Measurements from ENCODE around the gene FREY1.

FREY1 gene, protein sequence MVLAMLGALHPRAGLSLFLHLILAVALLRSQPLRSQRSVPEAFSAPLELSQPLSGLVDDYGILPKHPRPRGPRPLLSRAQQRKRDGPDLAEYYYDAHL
- 0.36 to 1.0 (median 0.86) reads per million in 4 donors for total RNA-seq

DNA sequence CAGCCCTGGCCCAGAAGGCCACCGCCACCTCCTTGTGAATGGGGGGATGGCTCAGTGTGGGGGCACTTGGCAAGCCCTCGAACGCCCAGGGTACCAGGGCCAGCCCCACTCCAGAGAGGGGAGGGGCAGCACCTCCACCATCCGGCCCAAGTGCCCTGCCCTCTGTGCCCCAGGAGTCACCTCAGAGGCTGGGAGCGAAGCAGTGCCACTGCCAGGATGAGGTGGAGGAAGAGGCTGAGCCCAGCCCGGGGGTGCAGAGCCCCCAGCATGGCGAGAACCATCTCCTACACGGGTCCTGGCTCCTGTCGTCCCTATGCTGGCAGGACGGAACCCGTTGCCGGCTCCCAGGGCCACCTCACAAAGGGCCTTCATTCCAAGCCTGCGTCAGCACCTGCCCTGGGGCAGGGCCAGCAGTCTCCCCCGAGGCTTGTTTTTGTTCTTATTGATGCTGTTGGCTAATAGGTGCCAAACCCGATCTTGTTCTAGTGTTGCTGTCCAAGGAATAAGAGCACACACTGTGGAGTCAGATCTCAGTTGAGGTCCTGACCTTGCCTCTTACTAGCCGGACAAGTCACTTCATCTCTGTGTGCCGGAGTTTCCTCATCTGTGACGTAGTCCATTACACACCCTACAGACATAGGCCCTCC, at the start of gene FREY1:
FREY1 (minus strand) TSS at position 307 of the 647 bp plus-strand sequence; CDS start at position 281, 26 bp downstream.
- no peak for DNase-seq

DNA sequence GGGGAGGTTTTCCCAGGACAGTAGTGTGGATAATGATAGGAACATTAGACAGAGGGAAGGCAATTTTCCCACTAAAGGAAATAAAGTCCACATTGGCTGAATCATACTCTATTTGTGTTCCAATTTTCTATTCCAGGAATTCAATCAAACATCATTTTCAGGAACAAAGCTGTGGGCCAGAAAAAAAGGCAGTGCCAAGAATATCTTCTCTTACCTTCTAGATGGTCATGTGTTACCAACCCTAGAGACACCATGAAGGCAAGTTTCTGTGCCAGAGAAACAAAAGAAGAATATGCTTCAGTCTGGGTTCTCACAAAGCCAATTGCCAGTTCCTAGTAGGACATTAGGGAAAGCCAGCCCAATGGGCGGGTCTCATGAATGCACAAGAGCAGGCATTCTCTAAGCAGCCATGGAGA, 42.9 kb upstream of the FREY1 start:
- DNase-seq: no peak

DNA sequence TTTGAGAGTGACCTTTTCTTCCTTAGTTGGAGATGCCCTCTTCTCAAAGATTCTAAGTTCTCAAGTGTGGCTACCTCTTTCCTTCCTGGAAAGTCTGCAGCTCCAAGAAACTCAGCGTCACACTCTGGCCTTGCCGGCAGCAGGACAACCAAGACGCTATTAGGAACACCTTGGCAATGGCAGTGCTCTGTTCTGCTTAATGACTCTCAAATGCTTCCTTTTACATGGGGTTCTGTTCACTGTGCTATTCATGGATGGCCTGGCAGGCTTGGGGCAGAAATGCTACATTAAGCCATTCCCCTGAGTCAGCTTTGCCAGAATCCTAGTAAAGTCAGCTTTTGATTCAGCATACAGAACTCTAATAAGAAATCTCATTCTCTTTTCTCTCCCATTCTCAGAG, 41.3 kb upstream of the FREY1 start:
- DNase-seq: no peak

DNA sequence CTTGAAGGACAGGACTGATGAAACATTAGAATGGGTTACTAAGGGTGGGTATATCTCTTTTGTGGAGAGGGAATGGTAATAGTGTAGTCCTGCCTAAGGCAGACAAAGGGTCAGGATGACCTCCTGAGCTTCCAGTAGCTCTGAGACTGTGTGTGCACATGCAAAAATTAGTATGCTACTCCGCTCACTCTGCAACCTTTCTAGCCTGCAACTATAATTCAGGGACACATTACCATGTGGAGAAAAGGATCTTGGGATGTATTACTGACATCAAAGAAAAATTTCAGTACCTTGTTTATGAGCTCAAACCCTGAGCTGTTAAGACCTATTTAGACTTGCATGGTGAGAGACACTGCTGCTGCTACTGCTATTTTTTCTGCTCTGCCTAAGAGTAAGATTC, 40.8 kb upstream of the FREY1 start:
- no peak for DNase-seq

DNA sequence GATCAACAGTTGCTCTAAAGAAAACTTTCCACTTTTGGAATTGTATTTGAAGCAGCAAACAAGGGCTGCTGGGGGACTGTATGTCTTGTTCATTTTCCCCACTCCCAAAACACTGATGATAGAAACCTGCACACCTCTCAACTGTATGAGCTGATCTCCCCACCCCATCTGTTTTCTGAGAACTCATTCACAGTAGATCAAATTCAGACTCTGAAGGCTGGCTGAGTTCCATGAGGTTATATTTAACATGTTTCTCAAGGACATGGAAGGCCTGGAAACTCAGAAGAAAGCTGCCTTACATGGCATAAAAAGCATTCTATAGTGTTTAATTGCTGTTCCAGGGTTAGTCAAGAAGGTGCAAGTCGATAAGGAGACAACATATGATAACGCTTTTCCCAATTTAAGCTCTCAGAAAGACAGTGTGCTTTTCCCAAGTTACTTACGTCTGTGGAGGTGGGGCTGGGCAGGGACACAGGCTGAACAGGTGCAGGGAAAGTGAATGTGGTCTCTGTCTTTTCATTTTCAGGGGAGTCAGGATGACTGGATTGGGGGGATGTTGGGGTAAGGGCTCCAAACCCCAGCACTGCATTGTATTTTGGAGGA, 38.4 kb upstream of the FREY1 start:
- DNase-seq: no peak

DNA sequence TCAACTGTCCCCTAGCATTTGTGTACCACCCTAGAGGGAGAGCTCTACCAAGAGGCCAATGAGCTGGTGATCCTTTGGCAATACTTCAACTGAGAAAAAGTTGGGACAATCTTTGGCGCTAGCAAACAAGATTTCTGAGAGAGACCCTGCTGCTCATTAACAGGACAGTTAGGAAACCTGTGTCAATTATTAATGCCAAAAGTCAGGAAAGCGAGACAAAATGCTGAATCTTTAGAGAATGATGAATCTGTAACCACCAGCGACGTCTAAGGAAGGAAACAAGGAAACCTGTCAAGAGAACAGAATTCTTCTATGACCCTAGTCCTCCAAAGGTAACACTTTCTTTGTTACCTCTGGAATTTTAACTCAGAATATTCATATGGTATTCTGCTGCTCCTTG, 35.3 kb upstream of the FREY1 start:
- DNase-seq: no peak

DNA sequence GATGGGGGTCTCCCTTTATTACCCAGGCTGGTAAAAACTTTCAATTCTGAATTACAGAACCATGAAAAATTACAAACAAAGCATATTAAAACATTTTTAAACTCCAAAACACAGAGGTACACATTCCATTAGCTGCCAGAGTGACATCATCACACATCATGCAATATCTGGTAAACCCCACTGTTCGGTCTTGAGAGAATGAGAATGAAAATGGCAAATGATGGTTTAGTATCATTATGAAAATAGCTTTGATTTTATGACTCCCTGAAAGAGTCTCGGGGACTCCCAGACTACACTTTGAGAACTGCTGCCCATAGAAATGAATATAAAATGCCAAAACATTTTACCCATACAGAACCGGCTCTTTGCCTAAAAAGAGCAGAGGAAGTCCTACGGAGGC, 34.2 kb upstream of the FREY1 start:
- DNase-seq: no peak

DNA sequence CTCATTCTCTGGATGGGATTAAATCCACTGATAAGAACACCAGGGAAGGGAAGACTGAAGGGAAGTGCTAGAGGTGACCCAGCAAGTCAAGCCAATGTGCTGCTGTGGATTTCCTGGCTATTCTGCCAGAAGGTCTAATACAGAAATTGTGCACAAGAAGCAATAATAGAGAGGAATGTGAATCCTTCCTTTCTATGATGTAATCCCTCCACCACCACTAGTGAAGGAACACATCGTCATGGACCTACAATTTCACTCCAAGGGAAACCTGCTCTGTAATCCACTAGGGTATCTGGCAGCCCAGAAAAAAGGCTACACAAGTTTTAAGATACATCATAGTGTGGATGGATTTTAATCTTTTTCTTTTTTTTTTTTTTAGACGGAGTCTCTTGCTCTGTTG, 32.8 kb upstream of the FREY1 start:
- no peak for DNase-seq

DNA sequence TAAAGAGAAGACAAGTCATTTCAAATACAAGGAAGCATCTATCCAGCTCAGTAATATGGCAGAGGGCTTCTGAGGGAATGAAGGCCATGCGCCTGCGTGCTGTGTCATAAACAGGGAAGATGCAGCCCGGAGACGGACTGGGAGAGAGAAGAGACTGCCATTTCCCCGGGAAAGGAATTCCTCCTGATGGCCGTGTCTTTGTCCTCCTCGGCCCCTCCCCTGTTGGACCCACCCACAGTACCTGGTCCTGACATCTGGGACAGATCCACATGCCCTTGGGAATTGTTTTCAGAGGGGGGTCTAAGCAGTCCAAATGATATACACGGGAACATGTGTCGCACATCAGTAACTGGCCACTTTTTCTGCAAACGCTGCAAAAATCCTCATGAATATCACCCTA, 30.8 kb upstream of the FREY1 start:
- no peak for DNase-seq

DNA sequence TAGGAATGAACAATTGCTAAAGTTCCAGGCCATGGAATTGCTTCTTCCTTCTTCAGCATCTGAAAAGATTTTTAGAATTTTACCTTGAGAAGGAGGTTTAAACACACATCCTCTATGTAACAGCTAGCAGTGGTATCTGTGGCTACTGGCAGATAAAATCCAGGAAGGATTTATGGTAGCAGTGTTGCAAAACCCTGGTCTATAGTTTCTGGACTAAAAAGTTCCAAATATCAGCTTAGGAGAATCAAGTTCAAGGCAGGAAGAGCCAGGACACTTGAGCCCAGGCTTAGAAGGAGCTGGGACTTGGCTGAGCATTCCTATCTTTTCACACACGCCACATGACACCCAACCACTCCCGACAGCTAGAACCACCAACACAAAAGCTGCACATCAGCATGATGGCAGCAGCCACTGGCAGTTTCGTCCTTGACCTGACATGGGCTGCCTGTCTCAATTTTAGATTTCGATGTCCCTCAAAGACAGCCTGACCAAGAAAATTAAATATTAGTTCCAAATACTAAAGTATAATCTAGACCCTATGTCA, 29.5 kb upstream of the FREY1 start:
- DNase-seq: no peak

DNA sequence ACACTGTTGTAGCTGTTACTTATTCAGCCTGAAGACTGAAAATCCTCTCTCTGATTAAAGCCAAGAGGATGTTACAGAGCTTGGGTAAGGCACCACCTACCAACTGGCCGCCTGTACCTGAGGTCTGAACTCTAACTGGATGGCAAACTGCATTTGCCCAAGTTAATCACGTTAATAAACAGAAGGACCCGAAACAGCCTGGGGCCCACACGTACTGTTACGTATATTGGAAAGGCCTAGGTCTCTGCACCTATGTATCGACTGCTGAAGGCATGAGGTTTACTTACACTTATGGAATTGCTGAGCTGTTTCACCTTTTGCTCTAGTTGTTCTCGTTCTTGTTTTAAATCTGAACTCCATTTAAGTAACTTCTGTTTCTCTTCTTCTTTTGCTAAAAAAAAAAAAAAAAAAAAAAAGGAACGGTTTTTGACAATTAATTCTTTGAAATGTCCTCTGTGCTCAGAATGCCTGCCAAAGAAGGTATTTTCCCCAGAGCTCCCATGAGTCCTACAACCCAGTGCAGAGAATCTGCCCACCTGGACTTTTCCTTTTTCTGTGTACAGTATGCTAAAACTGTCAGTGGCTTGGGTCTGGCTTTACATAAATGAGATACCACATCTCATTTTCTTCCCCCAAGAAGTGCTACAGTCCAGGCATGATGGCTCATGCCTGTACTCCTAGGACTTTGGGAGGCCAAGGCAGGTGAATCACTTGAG, 28.4 kb upstream of the FREY1 start:
- DNase-seq: no peak

DNA sequence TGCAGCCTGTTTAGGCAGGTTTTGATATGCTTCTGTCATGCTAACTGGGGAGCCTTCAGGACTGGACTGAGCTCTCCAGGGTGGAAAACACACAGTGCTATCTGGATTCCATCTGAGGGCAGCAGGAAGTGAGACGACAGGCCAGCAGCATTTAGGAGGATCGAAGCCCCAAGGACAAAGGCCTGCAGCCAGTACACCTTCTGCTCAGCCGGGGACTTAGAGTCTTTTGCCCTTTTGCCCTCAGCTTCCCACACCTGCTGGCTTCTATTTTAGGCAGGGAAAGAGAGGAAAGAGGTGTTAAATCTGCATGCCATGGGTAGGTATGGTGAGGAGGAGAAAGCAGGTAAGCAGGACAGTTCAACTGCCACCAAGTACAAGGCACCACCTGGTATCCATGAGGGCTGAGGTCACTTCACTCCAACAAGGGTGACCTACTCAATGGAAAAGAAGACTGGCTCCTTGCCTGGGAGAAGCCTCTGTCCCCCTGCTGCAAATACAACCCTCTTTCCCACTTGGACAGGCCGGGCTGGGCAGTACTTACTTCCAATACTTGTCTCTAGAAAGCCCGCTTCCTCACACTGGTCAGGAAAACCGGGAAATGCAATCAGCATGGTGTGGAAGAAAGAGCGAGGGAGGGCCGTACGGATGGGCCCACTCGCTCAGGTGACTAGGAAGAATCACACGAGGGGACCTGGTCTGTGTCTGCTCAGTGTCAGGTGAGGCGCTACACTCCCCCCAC, 27.7 kb upstream of the FREY1 start:
- DNase-seq: no peak

DNA sequence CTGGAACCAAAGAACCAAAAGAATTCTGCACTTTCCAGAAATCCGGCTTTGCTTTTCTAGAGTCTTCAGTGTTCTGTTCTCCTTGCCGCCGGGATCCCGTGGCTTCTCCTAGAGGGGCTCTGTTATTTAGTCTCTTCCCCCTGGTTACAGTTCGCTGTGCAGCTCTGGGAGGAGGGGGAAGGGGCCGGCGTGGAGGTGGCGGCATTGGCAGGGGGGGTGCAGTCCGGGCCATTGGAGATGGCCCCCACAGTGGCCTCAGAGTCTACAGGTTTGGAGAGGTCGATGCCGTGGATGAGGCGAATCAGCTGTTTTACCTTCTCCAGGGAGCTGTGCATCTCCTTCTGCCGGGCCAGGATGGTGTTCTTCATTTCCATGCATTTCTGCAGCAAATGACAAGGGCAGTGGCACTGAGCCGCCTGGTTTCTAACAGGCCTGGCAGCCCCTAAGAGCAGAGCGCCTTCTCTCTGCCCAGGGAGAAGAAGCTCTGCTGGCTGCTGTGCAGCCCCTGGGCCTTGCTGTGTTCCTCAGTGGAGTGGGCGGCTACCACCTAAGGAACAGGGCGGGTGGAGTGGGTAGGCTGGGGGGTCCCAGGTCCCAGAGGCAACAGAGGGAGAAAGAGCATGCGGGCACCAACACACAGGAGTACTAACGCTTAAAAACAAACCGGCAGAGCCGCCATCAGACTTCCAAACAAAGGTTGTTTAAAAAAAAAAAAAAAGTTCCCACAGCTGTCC, 26.9 kb upstream of the FREY1 start:
- DNase-seq: no peak

DNA sequence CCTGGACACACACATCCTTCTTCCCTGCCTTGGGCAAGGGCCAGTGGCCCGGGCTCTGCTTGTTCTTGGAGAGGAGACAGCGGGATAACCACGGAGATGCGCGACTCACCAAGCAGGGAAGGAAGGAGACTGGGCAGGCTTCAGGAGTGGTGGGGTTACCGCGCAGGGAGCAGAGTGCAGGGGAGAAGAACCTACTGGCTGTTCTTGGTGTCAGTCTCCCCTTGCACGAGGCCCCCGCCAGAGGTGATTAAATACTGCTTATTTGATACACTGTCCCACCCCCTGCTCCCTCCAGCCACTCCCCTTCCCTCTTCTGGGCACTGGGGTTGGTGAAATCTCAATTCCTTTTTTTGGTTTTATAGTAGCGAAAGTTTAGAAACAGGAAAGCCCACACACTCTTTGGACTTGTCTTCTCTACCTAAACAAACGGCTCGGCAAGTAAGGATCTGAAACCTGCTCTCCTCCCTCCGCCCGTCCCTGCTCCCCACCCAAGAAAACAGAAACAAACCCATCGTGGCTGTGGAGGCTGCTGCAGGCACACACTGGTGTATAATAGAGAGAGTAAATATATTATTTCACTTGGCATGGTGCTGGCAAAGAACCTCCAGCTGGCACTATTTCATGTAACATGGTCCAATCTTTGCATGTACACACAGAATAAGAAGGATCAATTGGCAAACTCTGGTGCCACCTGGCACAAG, 26.2 kb upstream of the FREY1 start:
- no peak for DNase-seq

DNA sequence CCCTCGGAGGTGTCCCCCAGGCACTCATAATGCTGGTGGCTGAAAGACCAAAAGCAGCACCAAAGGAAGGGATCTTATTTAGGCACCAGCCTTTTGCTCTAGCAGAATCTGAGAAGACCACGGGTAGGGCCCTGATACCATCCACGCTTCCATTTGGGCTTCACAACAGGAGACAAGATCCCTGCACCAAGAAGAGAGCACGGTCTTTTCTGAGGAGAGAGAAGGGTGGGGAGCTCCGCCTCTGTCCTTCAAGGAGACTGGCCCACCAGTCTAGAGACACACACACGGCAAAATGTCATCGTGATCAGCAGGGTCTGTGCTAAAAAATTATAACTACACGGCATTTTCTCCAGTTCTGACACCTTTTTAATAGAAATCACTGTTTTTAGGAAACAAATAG, 25.1 kb upstream of the FREY1 start:
- no peak for DNase-seq

DNA sequence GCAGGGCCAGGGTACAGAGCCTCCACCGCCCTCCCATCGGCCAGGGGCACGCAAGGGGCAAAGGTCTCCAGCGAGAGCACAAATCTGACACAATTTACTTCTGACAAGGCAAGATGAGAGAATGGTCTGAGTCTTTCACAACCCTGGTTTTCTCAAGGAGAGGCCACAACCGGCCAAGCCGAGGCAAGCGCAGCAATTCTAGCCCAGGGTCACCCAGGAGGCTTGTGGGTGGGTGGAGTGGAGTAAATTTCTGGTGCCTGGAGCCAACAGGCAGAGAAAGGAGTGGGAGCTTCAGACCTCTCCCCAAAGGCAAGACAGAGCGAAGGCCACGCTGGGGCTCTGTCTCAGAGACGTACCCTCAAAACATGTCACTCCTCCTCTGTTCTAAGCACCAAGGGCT, 24.7 kb upstream of the FREY1 start:
- DNase-seq: no peak

DNA sequence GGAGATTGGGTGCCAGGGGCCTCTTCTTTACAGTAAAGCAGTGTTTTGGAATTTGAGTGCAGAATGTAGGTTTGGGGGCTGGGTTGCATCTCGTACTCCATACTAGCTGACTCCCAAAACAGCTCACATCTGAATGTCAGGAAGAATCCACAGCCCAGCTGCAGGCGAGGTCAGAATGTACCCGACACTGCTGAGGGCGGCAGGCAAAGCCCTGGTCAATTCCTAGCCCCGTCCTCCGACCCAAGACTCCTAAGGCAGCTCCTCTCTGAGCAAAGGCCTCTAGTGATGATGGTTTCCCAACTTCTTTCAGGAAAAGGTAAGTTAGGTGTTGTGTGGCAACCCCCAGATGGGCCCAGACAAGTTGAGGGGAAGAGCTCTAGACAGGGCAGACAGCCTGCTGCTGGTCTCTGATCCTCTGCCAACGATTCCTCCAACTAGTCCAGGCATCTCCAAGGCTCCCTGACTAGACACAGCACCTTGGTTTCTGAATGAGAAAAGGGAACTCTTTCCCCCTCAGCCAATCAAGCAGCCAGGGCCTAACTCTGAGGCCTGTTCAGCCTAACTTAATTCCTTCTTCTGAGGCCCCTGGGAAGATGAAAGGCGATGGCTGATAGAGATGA, 24.0 kb upstream of the FREY1 start:
- DNase-seq: no peak

DNA sequence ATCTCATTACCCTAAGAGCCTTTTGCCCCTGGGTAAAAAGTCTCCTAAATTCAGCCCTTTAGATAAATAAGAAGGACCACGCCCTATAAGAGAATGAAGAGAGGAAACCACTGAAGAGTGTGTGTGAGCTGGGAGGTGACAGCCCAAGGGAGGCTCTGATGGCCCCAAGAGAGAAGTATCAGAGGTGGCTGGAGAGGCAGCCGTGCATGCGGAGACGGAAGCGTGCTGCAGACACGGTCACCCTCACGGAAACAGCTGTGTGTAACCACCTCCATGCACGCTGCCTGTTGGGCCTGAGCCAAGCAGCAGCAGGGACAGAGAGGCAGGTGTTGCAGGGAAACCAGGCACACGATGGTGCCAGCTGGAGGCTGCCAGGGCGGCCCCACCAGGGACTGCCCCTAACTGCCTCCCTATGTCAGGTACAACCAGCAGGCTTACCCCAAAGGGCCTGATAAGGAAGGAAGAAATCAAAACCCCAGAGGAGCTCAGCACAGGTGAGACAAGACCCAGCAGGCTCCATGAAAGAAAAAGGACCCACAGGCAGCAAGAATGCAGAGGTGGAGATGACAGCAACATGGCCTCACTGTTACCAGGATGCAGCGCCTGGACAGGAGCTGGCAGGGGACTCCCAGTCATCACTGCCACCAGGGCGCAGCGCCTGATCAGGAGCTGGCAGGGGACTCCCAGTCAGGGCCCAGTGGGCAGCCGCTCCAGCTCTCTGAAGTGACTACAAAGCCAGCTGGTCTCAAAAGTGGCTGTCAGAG, 23.1 kb upstream of the FREY1 start:
- DNase-seq: peak in 2 of 5 donors; percentile 25 to 56

DNA sequence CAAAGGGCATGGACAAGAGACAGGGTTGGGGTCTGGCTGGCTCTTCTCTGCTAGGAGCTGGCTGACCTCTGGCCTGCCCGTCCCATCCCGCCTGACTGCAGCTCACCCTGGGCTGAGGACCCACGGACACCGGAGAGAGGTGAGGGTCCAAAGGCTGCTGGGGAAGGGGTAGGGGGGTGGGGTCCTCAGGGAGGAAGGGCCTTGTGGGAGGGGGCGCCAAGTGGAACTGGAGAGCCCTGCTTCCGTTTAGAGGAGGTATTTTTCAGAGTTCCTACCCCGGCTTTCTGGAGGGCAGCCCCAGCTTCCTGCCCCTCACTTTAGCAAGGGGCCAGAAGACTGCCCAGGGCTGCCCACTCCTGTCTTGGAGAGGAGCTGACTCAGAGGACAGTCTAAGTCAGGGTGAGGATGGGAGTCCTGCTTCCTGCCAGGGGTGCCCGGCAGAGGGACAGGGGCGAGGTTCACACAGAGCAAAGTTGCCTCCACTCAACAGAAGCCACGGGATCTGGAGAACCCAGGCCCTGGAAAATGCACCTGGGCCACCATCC, 22.5 kb upstream of the FREY1 start:
- DNase-seq: no peak
